HEK293 (cell line): Measurements from ENCODE around the gene DNAL4.

Experiments used
- CTCF ChIP-seq: fragments of 450-650 bp; formaldehyde crosslinking; IDR thresholded peaks from 2 replicates; pipeline ENCODE4 v1.5.1; 2016; ENCODE audit warnings: missing biosample characterization, missing genetic modification characterization
- ELK4 ChIP-seq: IDR thresholded peaks from 2 replicates; pipeline ENCODE4 v1.6.1; 2011; ENCODE audit warnings: mild to moderate bottlenecking, low read depth, low read length, borderline replicate concordance
- HOXD13 ChIP-seq: sonication (generic); formaldehyde crosslinking; IDR thresholded peaks from 2 replicates; pipeline ENCODE4 v1.8.0; 2022; ENCODE audit warnings: missing genetic modification reagents, borderline replicate concordance
- PBX3 ChIP-seq: sonication (generic); formaldehyde crosslinking; IDR thresholded peaks from 2 replicates; pipeline ENCODE4 v1.8.1; 2022; ENCODE audit warnings: mild to moderate bottlenecking, moderate library complexity, missing genetic modification reagents
- WT1 ChIP-seq: fragments of 450-650 bp; formaldehyde crosslinking; IDR thresholded peaks from 2 replicates; pipeline ENCODE4 v1.5.1; 2016; ENCODE audit warnings: missing biosample characterization, missing genetic modification characterization
- ZFP37 ChIP-seq: fragments of 450-650 bp; formaldehyde crosslinking; IDR thresholded peaks from 2 replicates; pipeline ENCODE4 v1.5.1; 2016; ENCODE audit warnings: missing biosample characterization, missing genetic modification characterization
- ZFP41 ChIP-seq: fragments of 450-650 bp; formaldehyde crosslinking; IDR thresholded peaks from 2 replicates; pipeline ENCODE4 v1.5.1; 2016; ENCODE audit warnings: missing biosample characterization, missing genetic modification characterization, borderline replicate concordance
- ZNF138 ChIP-seq: fragments of 450-650 bp; formaldehyde crosslinking; IDR thresholded peaks from 2 replicates; pipeline ENCODE4 v1.5.1; 2016; ENCODE audit warnings: missing biosample characterization, missing genetic modification characterization, borderline replicate concordance
- ZNF155 ChIP-seq: fragments of 450-650 bp; formaldehyde crosslinking; IDR thresholded peaks from 2 replicates; pipeline ENCODE4 v1.5.1; 2016; ENCODE audit warnings: missing biosample characterization, missing genetic modification characterization
- ZNF174 ChIP-seq: fragments of 450-650 bp; formaldehyde crosslinking; IDR thresholded peaks from 2 replicates; pipeline ENCODE4 v1.5.0; 2017; ENCODE audit warnings: missing biosample characterization, mild to moderate bottlenecking, missing genetic modification characterization
- ZNF221 ChIP-seq: fragments of 450-650 bp; formaldehyde crosslinking; IDR thresholded peaks from 2 replicates; pipeline ENCODE4 v1.5.1; 2017; ENCODE audit warnings: missing biosample characterization, missing genetic modification characterization, borderline replicate concordance
- ZSCAN30 ChIP-seq: fragments of 450-650 bp; IDR thresholded peaks from 2 replicates; pipeline ENCODE4 v1.5.1; 2018; ENCODE audit warnings: missing biosample characterization, mild to moderate bottlenecking, missing genetic modification characterization, moderate library complexity

GRCh38 chr22:38826801-38827200 is 32.9 kb upstream of the DNAL4 start:
- TF ChIP-seq ZSCAN30 (tag by site-specific recombination) (no peak), CTCF (tag by site-specific recombination) (no peak), ZNF155 (tag by site-specific recombination) (no peak), HOXD13 (no peak), ZNF138 (no peak), ZFP41 (tag by site-specific recombination) (no peak), WT1 (tag by site-specific recombination) (no peak), ELK4 (no peak), ZNF174 (tag by site-specific recombination) (no peak), PBX3 (no peak), ZFP37 (tag by site-specific recombination) (no peak), ZNF221 (tag by site-specific recombination) (no peak)
